Measurements from ENCODE around the gene TNFRSF9. TPM values are rescaled to one million over a fixed set of nuclear protein-coding genes. Genes with fewer than 3 reads are reported as not detected.

The TNFRSF9 gene
- total RNA-seq, 1 experiment from 2014 or later = not detected

DNA sequence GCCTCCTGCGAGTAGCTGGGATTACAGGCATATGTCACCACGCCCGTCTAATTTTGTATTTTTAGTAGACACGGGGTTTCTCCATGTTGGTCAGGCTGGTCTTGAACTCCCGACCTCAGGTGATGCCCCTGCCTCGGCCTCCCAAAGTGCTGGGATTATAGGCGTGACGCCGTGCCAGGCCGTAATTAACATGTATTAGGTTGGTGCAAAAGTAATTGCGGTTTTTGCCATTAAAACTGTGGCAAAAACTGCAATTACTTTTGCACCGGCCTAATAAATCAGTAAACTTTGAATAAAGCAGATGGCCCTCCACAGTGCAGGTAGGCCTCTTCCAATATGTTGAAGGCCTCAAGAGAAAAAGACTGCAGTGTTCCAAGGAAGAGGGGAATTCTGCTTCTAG, 35.4 kb downstream of the TNFRSF9 start:
- POLR2A ChIA-PET = interaction anchor here (0.6 to 0.8 kb wide), 2 partner anchors 11 to 31 kb away, joined by 3 to 8 read pairs; no protein-coding TSS in a partner anchor
- Mint-ChIP-seq H3K4me3 (no peak overlapping the region), H3K4me1 (no peaks in the 10 kb centered on the region), H3K27ac (no peak overlapping the region), H3K36me3 (no peaks in the 10 kb centered on the region), H3K27me3 (ENCODE audit: low read depth) (no peaks in the 10 kb centered on the region), H3K9me3 (no peaks in the 10 kb centered on the region)
- TF ChIP-seq CREB1 (CRISPR knock-in tag; IDR thresholded peaks at IDR 0.05) (no peak), ATF1 (CRISPR knock-in tag; IDR thresholded peaks at IDR 0.05) (no peak), OVOL2 (CRISPR knock-in tag; IDR thresholded peaks at IDR 0.05; ENCODE audit: borderline replicate concordance) (no peak), USF2 (CRISPR knock-in tag; IDR thresholded peaks at IDR 0.05) (no peak), ATF6 (CRISPR knock-in tag; IDR thresholded peaks at IDR 0.05) (no peak), NR1H2 (CRISPR knock-in tag; IDR thresholded peaks at IDR 0.05) (no peak), ZNF512 (CRISPR knock-in tag; IDR thresholded peaks at IDR 0.05; ENCODE audit: borderline replicate concordance) (no peak), SOX15 (CRISPR knock-in tag; IDR thresholded peaks at IDR 0.05) (no peak), IRF2 (CRISPR knock-in tag; IDR thresholded peaks at IDR 0.05; ENCODE audit: borderline replicate concordance, low read depth) (no peak), ARID4B (CRISPR knock-in tag; IDR thresholded peaks at IDR 0.05; ENCODE audit: borderline replicate concordance) (no peak), ZNF263 (CRISPR knock-in tag; IDR thresholded peaks at IDR 0.05; ENCODE audit: low read depth) (no peak), SMAD3 (CRISPR knock-in tag; IDR thresholded peaks at IDR 0.05; ENCODE audit: borderline replicate concordance) (no peak)
- TF ChIP-seq, protein P1, sequence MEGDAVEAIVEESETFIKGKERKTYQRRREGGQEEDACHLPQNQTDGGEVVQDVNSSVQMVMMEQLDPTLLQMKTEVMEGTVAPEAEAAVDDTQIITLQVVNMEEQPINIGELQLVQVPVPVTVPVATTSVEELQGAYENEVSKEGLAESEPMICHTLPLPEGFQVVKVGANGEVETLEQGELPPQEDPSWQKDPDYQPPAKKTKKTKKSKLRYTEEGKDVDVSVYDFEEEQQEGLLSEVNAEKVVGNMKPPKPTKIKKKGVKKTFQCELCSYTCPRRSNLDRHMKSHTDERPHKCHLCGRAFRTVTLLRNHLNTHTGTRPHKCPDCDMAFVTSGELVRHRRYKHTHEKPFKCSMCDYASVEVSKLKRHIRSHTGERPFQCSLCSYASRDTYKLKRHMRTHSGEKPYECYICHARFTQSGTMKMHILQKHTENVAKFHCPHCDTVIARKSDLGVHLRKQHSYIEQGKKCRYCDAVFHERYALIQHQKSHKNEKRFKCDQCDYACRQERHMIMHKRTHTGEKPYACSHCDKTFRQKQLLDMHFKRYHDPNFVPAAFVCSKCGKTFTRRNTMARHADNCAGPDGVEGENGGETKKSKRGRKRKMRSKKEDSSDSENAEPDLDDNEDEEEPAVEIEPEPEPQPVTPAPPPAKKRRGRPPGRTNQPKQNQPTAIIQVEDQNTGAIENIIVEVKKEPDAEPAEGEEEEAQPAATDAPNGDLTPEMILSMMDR (IDR thresholded peaks at IDR 0.05) = no peak
- DNase-seq (ENCODE audit: low spot score) (no peak), ATAC-seq (no peak)
- CTCF ChIA-PET = interaction anchor here (0.8 kb wide), 1 partner anchor 409 kb away, joined by 3 read pairs; no protein-coding TSS in a partner anchor

DNA sequence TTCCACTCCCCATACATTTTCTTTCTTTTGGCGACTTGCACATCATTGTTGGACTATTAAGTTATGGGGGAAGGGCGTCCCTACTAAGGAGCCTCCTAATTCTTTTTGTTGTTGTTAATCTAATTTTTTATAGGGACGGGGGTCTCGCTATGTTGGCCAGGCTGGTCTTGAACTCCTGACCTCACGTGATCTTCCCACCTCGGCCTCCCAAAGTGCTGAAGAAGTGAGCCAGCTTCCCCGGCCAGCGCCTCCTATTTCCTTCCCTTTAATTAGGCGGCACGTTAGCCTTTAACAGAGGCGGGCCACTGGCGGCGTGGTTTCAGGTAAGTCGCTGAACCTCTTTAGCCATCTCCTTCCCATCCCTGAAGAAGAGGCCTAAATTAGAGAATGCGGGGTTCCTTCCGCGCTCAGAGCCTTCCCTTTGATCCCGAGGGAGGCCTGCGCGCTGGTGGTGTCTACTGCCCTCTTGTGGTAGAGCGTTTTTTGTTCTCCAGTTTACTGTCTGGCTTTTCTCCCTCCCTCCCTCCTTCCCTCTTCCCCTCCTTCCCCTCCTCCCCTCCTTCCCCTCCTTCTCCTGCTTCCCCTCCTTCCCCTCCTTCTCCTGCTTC, 38.1 kb downstream of the TNFRSF9 start:
- POLR2A ChIA-PET = no interaction called here
- H3K9me3 Mint-ChIP-seq = no peaks in the 10 kb centered on the region
- CTCF ChIA-PET = interaction anchor here (0.6 to 1.6 kb wide), 3 partner anchors 52 to 234 kb away, joined by 3 to 5 read pairs (median 3); no protein-coding TSS in a partner anchor
- no peak overlapping the region for H3K27ac Mint-ChIP-seq
- DNase-seq (ENCODE audit: low spot score) (peak; percentile 79), ATAC-seq (peak; percentile 96)
- H3K4me3 Mint-ChIP-seq = peak overlapping the region; percentile 44
- no peaks in the 10 kb centered on the region for H3K36me3 Mint-ChIP-seq
- no peaks in the 10 kb centered on the region for H3K27me3 Mint-ChIP-seq (ENCODE audit: low read depth)
- no peaks in the 10 kb centered on the region for H3K4me1 Mint-ChIP-seq
- peak; percentile 49; the same call in 1 of the 2 replicates for TF ChIP-seq ZNF121 (CRISPR knock-in tag; IDR thresholded peaks at IDR 0.05)
- TF ChIP-seq SMAD3 (CRISPR knock-in tag; IDR thresholded peaks at IDR 0.05; ENCODE audit: borderline replicate concordance) = no peak
- no peak for TF ChIP-seq TEAD1 (CRISPR knock-in tag; IDR thresholded peaks at IDR 0.05)
- TF ChIP-seq AFF4 (CRISPR knock-in tag; IDR thresholded peaks at IDR 0.05; ENCODE audit: borderline replicate concordance) = no peak
- 0 out of 2 replicates have a peak, but pooled peaks have one; percentile 78 for TF ChIP-seq GTF2I (CRISPR knock-in tag; conservative IDR thresholded peaks at IDR 0.05)
- TF ChIP-seq, protein P1 (IDR thresholded peaks at IDR 0.05) = peak; percentile 62
